DMS53 treated with DMSO at 0.1 percent for 48 hours (cell line): ENCODE data around the gene GLYATL1B.
"Not testable (repeated sequence)": the region's sequence is repeated elsewhere in the genome, so short reads cannot be mapped to it uniquely, and the experiment has no call there.

Source experiments
- DNase-seq: peaks from one replicate; lab custom pipeline; 2025; ENCODE audit not compliant: unreplicated experiment; lab: John Stamatoyannopoulos, UW

The GLYATL1B gene

DNA sequence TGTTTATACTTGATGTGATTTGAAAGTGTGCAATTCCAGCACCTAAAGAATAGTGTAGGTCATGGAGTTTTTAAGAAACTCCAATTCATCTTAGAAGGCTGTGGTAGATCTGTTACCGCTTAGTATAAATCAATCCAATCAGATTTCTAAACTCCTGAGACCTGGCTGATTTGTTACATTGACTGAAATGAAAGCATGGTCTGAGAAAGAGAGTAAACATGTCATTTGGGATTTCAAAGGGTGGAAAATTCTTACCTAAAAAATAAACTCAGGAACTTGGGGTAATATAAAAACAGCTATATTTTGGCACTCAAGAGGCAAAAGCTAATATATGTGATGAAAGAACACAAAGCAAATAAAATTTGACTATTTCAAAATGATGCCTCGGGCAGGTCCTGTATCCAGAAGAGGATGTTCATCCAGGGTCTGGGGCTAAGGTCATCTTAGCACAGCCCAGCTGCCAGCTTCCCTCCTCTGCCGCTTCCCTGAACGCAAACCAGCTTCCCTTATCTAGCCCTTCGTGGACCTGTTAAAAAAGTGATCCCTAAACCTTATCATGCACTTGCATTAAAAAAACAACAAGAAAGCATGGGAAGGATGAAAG is 10.0 kb downstream of the GLYATL1B start:
- not testable (repeated sequence) for DNase-seq

DNA sequence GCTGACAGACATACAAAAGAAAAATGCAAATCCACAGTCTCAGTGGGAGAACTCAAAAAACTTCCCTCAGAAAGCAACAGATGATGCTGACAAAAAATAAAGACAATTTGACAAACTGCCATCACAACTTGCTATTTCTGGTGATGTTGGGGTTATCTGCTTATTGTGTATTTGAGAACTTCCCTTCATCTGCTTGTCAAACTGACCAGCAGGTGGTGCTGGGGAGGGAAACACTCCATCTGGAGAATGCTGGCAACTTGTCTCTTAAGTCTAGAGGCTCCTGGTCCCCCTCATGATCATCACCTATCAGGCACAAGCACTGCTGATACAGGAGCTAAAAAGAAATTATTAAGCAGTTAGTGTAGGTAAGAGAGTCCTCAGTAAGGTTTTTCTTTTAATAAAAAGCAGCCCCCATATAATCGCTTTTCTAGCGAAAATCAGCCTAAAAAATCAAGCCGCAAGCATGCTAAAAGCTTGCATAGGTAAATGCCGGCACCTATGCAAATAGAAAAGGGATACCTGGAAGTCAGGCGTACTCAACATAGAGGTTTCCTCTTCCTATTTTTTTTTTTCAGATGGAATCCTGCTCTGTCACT is 11.1 kb downstream of the GLYATL1B start:
- DNase-seq = peak; percentile 5

DNA sequence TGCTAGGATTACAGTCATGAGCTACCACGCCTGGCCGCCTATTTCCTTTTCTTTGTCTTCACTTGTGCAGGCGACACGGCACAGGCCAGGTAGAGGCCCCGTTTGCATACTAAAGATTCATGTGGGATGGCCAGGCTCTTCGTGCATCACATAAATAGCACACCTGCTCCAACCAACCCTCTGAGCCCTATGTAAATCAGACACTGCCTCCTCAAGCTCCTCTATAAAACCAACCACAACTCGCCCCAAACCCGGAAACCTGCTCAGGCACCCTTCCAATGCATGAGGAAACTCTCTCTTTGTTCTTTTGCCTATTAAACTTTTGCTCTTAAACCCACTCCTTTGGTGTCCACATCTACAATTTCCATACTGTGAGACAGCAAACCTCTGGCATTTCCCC is 11.8 kb downstream of the GLYATL1B start:
- not testable (repeated sequence) for DNase-seq

DNA sequence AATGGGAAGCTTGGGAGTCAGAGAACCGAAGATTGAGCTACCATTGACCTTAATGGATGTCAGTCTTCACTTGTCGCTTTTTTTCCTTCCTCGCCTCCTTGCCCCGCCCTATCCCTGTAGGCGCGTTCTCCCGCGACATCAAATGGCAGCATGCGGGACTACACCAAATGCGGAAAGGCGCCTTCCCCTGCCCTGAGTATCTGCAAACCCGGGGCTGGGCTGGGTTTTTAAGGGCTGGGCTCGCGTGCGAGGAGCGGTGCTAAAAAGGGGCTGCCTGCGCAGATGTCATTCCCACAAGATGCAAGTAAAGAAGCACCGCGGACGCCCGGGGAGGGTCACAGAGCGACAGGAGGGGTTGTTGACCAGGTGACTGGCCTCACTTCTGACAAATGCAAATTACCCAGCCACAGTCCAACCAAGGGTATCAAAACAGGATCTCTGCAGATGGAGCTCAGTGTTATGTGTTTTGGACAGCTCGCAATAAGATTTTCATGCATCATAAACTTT is 16.2 kb downstream of the GLYATL1B start:
- peak; percentile 5 for DNase-seq

DNA sequence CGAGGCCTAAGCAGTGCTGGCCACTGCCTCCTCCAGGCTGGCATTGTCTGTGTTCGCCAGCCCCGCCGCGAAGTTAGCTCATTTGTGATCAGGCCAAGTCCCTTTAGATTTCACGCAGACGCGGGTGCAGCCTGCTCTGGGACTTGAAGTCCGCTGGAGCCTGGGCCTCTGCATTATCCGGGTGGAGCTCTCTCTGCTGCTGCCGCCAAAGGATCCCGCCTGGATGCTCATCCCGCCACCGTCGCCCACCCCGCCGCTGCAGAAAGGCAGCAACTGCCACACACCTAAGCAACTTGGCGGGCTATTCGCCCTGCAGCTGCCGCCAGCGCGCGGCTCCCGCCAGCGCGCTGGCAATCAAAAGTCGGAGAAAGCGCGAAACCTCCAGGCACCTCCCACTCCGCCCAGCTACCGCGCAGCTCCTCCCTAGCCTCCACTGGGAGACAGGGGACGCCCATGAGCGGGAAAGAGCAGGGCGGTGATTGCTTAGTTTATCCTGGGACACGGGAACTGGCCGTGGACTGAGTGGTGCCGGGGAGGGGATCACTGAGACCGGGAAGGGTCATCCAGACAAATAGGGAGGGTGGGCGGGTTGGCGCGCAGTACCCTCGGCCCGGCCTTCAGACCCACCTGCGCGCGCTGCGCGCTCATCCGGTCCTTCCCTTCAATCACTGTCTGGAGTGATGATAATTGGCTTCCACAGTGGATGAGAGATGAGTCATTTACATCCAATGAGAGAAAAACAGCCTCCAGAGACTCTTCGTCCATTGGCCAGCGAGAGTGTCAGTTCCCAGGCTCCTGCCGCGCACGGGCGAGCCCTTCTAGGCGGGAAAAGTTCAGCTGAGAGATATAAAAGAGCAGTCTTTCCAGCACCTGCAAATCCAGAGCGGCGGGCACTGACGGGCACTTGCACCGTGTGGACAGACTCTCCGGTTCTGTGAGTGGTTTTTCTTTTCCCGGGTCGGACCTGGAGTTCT is 20.5 kb downstream of the GLYATL1B start, which contains the start of gene FAM111B:
TSS of gene FAM111B (plus strand) at position 875 of the 974 bp plus-strand sequence. CDS start 2,389 bp downstream, outside the sequence.
- DNase-seq = peak; percentile 79

DNA sequence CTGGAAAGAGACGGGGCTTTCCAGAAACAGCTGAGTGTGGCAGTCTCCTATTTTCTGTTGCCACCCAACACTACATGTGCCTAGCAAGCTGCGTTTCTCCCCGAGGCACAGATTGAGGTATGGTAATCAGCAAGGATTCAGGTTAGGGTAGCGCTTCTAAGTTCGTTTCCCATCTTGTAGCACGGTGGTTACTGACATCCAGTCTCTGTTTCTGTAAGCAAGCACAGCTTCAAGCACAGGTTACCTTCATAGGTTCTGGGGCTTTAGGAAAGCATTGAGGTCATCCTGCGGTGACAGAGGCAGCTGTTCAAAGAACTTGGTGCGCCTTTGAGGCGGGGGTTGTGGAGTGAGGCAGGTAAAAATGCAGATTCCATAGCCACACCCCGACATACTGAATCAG is 21.6 kb downstream of the GLYATL1B start:
- DNase-seq = not testable (repeated sequence)

DNA sequence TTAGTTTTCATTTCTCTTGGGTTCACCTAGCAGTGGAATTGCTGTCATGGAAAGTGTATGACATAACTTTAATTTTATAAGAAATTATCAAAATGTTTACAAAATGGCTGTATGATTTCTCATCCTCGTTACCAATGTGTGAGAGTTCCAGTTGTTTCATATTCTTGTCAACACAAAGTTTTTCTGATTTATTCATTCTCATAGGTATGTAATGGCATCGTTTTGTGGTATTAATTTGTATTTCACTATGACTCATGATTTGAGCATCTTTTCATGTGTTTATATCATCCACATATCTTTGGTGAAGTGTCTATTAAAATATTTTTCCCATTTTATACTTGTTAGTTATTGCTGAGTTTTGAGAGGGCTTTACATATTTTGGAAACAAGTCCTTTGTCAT is 26.4 kb downstream of the GLYATL1B start:
- DNase-seq = no peak

DNA sequence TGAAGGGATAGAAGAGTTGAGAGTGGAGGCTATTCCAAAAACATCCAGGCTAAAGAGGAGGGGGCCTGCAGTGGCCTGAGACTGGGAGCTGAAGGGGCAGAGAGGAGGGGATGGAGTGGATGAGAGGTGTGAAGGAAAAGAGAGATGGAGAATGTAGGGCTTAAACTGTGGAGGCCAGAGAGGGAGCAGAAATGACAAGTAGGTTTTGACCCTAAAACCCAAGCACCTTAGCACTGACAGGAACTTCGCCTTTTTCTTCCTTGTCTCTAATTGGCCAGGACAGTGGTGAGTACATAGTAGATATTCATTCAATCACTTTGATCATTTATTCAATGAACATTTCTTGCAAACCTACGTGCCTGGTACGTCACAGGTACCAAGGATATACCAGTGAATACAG is 28.2 kb downstream of the GLYATL1B start:
- no peak for DNase-seq

DNA sequence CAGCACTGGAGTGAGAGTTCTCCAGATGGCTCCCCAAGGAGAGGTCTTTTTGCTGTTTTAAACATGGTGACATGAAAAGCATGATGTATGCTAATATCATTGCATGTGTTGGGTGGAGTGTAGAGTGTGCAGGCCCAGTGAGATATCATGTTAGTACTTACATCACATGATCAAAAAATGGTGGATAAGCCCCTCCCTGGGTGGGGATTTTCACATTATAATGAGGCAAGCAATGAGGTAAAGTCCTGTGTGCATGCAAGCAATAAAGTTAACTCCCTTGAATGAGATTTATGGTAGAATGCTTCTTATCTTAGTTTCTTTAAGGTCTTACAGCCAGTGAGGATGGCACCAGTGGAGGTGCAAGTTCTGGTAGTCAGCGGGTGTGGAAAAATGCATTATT is 29.4 kb downstream of the GLYATL1B start:
- no peak for DNase-seq

DNA sequence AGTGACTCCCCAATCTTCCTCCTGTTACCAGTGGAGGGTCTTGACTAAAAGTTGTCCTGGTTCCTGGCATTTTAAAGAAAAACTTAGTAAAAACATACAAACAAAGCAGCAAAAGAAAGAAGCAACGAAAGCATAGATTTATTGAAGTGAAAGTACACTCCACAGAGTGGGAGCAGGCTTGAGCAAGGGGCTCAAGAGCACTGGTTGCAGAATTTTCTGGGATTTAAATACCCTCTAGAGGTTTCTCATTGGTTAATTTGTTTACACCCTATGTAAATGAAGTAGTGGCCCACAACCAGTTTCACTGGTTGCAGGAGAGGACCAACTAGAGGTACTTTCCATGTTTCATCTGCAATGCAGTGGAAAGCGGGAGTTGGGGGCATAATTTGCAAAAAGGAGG is 31.7 kb downstream of the GLYATL1B start:
- no peak for DNase-seq

DNA sequence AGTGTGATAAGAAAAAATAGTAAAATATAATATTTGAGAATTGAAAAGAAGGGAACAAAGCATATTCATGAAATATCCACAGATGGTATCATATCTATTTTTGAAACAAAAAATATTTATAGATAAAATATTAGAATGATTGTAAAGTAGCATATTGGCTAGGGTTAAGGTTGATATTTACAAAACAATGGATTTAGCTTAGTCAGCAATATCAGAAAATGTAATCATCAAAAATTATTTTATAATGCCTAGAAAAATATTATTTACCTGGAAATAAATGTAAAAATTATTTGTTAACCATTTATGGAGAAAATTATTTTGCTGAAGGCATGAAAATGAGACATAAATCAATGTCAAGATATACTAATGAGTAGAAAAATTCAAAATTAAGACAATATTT is 33.7 kb downstream of the GLYATL1B start:
- DNase-seq = no peak

DNA sequence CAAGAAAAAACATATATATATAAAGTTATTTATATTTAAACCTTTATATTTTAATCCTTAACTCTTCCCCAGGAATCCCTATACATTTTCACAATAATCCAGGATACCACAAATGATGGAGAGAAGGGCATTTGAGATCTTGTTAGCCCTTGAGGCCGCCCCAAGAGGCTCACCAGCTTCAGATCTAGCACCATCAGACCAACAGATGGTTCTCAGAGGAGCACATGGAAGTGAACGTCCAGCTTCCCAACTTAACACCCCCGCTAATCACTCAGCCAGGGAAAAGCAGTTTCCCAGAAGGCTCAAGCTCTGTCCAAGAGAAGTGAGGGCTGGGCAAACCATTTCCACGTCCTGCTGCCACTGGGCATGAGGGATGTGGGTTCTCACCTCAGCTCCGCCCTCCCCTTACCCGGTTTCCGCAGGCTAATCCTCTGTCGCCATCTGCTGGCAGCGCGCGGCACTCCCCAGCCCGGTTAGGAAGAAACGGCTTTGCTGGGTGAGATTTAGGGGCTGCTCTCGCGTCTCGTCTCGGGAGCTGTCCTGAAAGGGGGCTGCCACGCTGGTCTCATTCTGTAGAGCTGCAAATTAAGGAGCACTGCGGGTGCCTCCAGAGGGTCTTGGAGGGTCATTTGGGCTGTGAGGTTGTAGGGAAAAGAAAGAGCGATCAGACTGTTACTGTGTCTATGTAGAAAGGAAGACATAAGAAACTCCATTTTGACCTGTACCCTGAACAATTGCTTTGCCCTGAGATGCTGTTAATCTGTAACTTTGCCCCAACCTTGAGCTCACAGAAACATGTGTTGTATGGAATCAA is 49.7 kb downstream of the GLYATL1B start:
- peak; percentile 47 for DNase-seq

DNA sequence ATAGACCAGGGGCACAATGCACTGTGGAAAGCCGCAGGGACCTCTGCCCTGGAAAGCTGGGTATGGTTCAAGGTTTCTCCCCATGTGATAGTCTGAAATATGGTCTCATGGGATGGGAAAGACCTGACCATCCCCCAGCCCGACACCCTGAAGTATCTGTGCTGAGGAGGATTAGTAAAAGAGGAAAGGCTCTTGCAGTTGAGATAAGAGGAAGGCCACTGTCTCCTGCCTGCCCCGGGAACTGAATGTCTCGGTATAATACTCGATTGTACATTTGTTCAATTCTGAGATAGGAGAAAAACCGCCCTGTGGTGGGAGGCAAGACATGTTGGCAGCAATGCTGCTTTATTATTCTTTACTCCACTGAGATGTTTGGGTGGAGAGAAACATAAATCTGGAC is 50.4 kb downstream of the GLYATL1B start:
- not testable (repeated sequence) for DNase-seq

DNA sequence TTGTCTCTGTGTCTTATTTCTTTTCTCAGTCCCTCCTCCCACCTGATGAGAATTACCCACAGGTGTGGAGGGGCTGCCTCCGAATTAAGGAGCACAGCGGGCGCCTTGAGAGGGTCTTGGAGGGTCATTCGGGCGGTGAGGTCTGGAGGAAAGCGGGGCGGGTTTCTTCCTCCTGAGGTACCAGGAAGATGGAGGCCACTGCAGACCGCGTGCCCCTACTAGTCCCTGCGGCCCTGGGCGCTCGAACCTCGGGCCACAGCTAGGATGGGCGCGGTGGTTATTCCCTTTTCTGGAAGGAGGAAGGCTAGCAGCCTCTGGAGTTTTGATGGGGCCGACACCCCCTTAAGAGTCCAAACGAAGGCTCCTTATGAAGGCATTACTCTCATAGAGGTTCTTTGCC is 51.1 kb downstream of the GLYATL1B start:
- DNase-seq = no peak

DNA sequence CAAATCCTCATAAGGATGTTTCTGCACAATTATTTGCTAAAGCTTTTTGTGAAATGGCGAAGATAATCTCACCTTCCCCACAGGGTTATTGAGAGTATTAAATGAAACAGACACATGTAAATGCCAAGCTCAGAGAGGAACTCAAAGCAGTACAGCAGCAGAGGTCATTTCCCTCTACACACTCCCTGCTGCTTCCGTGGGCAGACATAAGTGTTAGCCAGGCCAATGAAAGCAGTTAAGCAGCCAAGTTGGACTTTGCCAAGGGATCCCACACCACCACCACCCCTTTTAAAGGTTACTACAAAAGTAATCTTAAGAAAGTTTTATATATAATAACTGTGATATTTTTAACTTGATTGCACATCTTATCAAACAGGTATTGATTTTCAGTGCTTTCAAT is 52.5 kb downstream of the GLYATL1B start:
- no peak for DNase-seq

DNA sequence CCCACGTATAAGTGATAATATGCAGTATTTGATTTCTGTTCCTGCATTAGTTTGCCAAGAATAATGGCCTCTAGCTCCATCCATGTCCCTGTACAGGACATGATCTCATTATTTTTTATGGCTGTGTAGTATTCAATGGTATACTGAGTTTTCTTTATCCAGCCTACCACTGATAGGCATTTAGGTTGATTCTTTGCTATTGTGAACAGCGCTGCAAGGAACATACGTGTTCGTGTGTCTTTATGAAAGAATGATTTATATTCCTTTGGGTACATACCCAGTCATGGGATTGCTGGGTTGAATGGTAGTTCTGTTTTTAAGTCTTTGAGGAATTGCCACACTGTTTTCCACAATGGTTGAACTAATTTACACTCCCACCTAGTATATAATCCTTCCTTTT is 55.1 kb downstream of the GLYATL1B start:
- no peak for DNase-seq

DNA sequence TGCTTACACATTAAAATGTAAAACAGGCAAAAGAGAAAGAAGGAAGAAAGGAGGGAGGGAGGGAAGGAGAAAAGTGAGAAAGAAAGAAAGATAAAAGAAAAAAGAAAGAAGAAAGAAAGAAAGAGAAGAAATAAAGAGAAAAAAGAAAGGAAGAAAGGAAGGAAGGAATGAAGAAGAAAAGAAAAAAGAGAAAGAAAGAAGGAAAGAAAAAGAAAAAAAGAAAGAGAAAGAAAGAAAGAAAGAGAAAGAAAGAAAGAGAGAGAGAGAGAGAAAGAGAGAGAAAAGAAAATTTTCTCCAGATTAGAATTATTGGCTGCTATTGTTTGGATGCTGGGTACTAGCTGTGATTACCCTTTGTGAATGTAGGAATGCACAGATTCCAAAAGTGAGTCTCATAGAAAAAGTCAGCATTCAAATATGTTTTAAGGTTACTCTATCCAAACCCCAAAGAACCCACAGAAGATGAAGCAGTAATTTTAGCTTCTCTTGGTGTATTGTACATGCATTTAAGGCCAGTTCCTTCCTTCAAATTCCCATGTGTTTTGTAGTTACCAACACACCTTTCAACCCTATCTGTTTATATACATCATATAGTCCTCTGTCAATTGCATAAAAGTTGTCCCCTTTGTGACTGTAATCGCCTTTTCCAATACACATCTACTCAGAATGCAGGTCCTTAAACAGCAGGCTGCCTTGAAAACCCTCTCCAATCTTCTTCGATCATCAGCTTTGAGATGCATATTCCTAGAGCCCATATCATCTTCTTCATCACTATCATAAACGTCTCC is 55.8 kb downstream of the GLYATL1B start:
- DNase-seq = peak; percentile 0

DNA sequence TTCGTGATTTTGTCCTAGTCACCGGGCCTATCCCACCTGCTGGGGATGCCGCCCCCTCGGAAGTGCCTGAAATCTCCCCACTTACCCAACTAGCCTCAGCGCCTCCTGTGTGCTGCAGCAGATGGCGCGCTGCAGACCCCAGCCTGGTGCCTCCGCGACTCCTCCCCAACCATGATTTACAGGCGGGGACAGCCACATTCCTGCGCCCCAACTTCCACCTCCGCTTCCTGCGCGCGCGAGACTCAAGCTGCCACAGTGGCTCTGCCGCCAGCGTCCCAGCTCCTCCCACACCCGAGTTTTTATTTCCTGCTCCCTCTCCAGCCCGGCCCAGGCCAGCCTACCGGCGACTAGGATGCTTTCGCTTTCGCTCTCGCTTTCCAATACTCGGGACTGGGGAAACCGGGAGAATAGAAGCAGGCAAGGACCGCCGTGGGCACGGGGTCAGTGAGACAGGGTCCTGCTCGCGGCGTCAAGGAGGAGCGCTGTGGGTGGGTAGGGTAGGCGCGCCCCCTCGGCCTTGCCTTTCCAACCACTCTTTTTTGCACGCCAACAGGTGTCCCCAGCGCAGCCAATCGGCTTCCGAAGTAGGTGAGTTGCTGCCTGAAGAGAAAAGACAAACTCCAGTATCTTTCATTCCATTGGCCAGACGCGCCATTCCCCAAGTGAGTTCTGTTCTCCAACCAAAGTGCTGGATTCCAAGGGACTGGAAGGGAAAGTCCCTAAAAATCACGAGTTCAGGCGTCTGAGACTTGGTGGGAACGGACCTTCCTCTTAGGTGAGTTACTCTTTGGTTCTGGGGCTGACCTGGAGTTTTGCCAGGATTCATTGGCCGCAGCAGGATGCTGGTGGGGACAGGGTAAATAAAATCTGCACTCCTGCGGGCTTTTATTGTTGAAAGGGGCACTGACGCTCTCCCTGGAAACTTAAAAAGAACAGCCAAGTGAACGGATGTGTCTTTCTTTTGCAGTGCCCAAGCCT is 56.7 kb downstream of the GLYATL1B start, which contains the start of gene FAM111A:
TSS of gene FAM111A (plus strand) at position 327 of the 978 bp plus-strand sequence. CDS start 6,017 bp downstream, outside the sequence.
- peak; percentile 64 for DNase-seq

DNA sequence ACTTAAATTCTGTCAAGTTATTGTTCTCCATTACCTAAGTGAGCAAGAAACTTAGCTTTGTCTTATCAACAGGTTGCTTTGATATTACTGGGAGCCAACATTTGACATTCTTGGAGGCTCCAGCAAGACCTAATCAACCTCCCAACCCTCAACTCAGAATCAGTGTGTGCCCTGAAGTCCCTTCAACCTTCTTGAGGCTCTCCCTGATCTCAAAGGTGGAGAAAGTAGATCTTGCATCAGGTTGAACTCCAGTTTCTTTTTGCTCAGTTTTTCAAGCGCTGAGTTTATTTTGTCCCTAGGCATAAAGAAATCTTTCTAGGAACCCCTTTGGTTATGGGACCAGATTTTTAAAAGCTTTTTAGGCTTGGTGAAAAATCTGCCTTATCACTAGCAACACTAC is 58.0 kb downstream of the GLYATL1B start:
- no peak for DNase-seq
